DMS79 (cell line): ENCODE data around the gene MYO1D.
"Not testable (repeated sequence)": the region's sequence is repeated elsewhere in the genome, so short reads cannot be mapped to it uniquely, and the experiment has no call there.

Experiments used
- DNase-seq: peaks from one replicate; lab custom pipeline; 2025; lab: John Stamatoyannopoulos, UW

MYO1D gene

DNA sequence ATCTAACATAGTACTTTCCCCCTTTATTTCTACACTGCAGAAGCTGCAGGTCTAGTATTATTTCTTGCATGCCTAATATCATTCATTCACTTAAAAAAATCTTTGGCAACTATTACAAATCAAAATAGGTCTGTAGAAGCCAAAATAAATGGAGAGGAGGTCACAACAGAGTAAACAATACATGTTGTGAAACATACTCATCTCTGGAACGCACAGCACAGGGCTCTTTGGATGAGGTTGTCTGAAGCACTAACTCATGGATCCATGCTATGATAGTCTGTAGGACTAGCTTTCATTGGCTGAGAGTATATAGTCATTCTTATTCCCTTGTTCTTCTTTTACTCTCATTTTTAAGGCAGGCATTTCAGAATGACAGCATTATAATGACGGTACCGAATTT lies 21.3 kb downstream of the MYO1D start:
- no peak for DNase-seq

DNA sequence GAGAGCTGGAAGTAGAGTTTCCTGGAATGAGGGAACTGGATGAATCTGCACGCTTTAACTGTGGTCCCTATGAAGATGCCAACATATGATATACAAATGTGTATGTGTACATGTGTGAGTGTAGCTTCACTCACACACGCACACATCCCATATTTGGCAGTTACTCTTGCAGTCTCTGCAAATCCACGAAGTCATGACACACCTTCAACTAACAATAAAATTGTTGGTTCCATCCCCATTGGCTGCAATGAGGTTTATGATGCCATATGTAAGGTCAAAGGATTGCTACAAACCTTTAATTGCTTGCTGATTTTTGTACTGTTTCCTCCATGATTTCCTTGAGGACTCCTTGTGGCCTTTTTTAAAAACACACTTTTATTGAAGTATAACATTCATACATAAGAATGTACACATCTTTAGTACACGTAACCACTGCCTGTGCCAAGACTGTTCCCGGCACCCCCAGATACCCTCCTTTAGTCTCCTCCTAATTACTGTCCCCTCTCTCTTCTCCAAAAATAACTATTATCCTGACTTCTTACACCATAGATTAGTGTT lies 22.0 kb downstream of the MYO1D start:
- DNase-seq: no peak

DNA sequence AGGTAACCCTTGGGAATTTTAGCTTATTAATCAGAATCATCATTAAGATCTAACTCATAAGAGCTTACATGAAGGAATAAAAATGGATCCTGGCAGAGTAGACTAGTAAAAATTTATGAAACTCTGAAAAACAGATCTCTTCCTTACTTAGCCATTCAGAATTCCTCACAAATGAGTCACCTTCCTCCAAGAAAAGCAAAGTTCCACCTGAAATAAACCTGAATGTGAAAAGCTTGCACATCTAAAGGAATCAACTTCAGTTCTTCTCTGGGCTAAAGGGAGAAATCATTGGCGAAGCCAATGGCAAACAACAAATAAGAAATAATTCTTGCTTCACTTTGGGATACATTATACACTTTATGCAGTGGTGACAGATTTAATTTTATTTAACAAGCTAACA lies 22.7 kb downstream of the MYO1D start:
- no peak for DNase-seq

DNA sequence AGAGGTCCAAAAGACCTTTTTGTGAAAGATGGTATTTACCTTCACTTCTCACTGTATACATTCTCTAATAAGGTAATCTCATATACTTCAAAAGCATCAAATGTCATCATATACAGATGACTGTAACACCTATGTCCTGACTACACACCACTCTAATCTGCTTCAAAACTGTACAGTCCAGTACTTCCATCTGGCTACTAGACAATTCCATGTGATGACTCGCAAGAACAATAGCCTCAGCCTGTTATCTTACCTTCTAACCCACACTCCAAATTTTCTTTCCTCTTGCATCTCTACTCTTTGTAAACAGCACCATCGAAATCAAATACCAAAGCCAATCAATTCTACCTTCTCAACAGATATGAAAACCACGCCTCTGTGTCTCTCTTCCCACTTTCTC lies 24.1 kb downstream of the MYO1D start:
- DNase-seq: no peak

DNA sequence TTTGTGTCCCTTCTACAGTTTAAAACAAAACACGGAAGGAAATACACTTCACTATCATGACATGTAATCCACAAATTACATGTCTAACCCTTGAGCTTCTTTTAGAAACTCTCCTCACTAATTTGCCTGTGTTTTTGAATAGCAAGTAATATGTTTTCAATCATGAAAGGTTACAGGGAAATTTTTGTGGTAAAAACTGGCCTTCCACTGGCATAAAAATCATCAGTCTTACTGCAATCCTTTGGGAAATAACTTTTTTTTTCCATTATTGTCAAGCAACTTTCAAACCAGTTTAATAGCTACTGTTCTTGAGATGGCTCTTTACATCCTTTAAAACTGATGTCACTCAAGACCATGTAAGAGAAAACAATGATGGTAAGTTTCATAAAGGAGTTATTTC lies 27.0 kb downstream of the MYO1D start:
- no peak for DNase-seq

DNA sequence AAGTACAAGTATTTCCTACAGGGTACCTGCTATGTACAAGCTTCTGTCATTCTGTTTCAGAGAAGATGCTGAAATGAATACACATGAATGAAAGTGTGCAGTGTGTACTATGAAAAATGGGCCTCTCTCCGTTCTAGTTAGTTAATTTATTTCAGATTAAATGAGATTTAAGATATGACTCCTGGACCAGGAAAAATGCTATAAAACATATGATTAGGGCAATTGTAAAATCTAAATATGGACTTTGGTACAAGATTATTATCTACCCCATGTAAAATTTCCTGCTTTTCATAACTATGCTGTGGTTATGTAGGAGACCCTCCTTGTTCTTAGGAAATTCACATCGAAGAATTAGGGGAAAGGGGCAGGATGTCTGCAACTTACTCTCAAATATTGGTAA lies 28.9 kb downstream of the MYO1D start:
- no peak for DNase-seq

DNA sequence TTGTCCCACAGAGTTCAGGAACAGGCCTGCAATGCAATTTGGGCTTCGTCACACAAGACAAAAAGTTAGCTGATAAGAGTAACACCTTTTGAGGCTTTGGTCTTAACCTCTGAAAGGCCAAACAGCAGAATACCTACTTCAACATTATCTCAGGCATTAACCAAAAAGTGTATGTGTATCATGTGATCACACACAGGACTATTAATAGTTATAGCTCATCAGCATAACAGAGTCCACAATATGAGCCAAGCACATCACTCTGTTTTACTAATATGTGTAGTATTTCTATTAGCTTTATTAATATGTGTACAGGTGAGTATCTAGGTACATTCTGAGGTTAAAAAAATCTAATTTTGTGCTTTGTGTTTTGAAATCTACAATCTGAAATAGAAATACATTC lies 30.8 kb downstream of the MYO1D start:
- no peak for DNase-seq

DNA sequence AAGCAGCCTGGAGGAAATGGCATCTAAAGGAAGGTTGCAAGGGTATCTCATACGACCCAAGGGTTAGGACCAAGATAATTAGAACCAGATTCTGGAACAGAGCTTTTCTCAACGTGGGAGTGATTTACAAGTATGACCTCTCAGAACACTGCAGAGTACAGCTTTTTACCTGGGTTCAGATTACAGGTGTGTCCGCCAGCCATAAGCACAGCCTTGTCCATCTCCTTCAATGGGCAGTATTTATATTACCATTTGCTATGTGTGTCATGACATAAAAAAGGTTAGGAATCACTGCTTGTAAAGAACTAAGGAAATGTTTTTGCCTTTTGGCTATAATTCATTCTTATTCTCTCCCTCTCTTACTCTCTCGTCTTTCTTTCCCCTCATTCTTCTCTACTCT lies 36.7 kb downstream of the MYO1D start:
- DNase-seq: no peak

DNA sequence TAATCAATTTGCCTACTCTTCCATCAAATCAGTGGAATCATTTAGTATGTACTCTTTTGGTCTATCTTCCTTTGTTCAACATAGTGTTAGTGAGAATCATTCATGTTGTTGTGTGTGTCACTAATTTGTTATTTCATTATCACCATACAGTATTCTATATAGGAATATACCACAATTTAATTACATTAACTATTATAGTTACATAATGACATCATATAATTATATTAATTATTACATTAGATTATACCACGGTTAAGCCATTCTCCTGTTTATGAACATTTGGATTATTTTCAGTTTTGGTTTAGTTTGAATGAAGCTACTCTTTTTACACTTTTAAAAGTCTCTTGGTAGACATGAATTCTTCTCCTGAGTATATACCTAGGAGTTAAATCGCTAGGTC lies 40.4 kb downstream of the MYO1D start:
- no peak for DNase-seq

DNA sequence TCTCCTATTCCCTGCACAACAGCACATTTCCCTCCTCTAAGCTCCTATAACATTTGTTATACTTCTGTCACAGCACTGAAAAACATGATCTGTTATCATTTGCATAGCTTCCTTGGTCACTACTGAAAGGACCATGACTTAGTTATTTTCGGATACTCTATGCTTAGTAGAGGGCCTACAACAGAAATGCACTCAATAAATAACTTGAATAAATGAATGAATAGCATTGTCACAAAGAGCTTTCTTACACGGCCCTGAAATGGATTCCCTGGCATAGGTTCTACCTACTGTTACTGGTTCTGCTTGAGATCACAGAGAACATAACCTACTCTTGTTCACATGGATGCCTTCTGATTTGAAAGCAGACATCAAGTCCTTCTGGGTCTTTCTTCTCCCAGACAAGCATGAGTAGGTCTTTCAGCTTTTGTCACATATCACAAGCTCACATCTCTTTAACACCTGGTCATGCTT lies 41.6 kb downstream of the MYO1D start:
- peak; percentile 78 for DNase-seq

DNA sequence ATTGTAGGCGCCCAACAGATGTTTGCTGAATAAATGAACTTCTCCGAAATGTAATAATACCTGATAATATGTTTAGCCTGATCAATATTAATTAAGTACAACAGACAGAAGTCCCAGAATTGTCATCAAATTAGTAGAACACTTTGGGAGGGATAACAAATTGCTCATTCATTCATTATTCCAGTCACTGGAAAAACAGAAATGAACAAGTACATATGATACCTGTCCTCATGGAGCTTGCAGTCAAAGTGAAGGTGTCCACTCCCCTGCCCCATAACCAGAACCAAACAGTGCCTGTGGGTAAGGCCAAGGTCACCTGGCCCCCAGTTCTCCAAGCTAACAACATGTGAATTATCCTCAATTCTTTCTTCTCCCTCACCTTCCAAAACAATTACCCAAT lies 42.8 kb downstream of the MYO1D start:
- no peak for DNase-seq

DNA sequence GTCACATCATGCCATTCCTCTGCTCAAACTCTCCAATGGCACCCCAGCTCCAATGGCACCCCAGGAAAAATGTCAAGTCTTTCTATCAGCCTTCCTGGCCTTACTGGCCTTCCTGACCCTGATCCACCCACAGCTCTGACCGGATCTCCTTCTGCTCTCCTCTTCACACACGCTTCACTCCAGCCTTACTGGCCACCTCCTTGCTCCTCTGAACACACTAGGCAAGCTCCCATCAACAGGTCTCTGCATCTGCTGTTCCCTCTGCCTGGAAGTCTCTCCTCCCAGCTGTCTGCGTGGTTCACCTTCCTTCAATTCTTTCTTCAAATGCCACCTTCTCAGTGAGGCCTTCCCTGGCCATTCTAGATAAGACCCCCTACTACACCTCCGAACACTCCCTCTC lies 43.4 kb downstream of the MYO1D start:
- DNase-seq: no peak

DNA sequence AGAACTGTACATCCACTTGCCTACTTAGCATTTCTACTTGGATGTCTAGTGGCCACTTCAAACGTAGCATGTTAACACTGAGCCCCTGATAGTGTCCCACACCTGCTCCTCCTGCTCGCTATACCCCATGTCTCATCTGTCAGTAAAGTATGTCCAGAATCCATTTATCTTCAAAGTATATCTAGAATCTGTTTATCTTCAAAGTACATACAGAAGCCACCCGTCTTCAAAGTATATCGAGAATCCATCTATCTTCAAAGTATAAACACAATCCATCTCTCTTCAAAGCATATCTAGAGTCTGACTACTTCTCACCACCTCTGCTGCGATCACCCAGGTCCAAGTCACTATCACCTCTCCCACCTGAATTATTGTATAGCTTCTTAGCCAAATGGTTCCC lies 43.8 kb downstream of the MYO1D start:
- no peak for DNase-seq

DNA sequence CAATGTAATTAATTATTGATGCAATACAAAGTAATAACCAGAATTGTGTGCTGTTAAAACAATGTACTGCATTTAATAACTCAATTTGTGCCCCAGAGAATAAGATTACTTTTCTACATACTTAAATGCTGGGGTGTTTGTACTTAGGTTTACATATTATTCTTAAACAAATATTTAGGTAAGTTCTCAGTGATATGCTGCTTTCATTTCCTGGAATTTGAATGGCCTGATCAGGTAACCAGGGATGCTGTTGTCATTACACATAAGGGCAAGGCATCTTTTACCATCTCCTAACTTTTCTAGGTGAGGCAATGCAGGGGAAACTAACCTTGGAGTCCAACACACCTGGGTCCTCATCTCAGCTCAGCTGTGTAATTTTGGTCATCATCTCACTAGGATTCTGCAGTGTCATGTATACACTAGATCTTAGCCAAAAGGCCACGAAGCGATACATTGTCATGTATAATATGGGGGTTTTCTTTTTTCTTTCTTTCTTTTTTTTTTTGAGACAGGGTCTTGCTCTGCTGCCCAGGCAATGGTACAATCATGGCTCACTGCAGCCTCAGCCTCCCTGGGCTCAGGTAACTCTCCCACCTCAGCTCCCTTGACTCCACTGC lies 45.2 kb downstream of the MYO1D start:
- no peak for DNase-seq

DNA sequence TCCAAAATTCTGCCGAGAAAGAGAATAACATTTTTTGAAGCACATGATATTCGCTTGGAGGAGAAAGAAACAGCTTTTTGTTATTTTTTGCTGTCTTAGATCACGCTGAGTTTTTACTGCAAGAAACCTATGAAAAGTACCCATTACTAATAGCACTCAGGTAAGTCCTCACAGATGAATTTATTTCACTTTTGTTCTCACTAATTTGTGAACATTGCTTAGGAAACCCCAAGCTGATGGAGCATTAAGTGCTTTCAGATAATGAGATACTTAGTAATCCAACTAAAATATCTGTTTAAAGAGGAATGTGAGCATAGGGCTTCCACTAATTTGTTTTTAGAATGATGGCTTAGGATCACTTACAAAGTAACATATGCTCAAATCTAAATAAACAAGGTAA lies 45.7 kb downstream of the MYO1D start:
- no peak for DNase-seq

DNA sequence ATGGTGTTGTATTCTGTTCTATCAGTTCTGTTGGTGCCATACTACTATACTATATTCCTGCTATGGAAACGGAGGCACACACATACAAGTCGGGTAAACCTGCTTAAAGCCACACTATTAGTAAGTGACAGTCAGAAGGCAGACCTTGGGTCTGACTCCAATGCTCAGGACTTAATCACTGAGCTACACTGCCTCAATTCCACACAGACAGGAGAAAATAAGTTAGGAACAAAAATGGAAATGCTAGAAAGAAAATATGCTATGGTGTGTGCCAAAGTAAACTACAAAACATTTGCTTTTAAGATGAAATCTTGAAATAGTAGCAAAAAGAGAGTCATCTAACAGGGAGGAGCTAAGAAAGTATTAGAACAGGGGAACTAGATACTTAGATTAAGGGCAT lies 48.1 kb downstream of the MYO1D start:
- no peak for DNase-seq

DNA sequence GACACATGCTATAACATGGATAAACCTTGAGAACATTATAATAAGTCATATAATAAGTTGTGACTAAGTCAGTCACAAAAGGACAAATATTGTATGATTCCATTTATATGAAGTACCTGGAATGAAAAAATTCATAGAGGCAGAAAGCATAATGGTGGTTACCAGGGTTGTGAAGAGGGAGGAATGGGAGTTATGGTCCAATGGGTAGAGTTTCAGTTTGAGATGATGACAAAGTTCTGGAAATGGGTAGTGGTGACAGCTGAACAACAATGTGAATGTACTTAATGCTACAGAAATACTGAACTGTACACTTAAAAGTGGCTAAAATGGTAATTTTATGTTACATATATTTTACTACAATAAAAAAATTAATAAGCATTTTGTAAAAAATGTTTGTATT lies 49.7 kb downstream of the MYO1D start:
- peak; percentile 27 for DNase-seq

DNA sequence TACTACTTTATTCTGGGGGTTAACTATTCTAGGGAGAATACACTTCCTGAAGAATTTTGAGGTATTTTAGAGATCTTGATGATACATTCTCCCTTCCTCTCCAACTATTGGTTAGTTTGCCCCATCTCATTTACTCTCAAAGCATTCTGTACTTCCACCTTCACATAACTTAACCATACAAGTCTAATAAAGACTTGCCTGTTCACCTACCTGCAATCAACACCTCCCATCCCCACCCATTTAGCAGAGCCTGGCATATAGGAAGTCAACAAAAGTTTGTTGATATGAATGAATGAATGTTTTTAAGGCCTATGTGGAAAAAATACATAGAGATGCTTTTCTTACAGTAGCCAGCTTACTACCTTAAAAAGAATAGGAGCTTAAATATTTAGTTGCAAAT lies 50.8 kb downstream of the MYO1D start:
- no peak for DNase-seq

DNA sequence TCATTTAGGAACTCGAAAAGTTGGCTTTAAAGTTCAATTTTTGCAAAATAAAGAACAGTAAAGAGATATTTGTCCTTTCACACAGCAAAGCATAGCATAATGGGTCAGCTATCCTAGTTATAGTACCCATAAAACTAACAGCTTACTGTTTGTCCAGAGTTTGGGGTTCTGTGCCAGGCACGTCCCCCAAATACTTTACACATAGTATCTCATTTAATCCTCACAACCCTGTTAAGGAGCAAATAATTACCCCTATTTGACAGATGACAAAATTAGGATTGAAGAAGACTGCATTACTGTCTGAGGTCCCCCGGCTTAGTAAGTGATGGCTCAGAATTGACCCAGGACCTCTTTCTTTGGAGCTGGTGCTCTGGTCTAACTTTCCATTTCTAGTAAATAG lies 52.6 kb downstream of the MYO1D start:
- DNase-seq: no peak

DNA sequence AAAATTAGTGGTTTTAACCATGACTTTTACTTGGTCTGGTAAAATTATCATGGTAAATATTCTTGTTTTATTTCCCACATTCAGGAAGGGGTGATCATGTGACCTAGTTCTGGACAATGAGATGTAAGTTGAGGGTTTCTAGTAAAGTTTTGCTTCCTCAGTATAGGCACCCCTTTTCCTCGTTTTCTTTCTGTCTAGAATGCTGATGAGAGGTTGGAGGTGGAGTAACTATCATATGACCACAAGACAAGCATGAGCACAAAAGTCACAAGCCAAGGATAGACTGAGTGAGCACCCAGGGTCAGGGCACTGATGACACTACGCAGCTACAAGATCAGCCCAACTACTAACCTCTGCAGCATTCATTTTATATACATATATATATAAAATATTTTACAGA lies 53.9 kb downstream of the MYO1D start:
- no peak for DNase-seq

DNA sequence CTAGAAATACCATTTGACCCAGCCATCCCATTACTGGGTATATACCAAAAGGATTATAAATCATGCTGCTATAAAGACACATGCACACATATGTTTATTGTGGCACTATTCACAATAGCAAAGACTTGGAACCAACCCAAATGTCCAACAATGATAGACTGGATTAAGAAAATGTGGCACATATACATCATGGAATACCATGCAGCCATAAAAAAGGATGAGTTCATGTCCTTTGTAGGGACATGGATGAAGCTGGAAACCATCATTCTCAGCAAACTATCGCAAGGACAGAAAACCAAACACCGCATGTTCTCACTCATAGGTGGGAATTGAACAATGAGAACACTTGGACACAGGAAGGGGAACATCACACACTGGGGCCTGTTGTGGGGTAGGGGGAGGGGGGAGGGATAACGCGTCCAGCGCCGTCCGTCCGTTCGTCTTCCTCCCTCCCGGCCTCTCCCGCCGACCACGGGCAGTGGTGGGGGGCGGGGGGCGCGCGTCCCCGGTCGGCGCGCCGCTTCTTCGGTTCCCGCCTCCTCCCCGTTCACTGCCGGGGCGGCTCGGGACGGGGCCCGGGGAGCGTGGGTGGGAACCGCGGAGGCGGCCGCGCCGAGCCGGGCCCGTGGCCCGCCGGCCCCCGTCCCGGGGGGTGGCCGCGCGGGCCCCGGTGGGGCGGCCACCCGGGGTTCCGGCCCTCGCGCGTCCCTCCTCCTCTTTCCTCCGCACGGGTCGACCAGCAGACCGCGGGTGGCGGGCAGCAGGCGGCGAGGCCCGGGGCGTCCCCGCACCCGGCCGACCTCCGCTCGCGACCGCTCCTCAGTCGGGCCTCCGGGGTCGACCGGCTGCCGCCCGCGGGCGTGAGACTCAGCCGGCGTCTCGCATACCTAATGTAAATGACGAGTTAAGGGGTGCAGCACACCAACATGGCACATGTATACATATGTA lies 54.7 kb downstream of the MYO1D start:
- DNase-seq: not testable (repeated sequence)

DNA sequence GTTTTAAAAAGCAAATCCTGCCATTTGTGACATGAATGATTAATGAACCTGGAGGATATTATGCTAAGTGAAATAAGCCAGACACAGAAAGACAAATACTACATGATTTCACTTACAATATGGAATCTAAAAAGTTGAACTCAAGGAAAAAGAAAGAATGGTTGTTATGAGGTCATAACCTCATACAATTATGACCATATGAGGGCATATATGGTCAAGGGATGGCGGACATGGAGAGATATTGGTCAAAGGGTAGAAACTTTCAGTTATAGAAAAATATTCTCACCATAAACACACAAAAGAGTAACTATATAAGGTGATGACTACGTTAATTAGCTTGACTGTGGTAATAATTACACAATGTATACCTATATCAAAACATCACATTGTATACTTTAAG lies 56.5 kb downstream of the MYO1D start:
- DNase-seq: no peak

DNA sequence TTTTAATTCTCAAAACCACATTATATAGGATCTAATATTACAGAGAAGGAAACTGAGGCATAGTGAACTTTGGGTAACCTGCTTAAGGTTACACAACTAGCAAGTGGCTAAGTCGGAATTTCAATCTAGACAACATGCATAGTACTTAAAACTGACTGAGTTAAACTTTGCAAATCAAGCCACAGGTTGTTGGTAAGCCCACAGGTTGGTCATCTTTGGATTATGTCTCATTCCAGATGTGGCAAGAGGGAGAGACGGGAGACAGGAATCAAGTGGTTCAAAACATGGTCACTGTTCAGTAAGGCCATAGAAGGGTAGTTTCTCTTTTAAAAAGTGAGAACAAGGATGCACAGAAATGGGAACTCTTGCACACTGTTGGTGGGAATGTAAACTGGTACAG lies 57.1 kb downstream of the MYO1D start:
- DNase-seq: no peak
